Loucy (cell line): ENCODE results near the gene TSPAN17.

Experiments
- H2AFZ ChIP-seq: fragments of 200-600 bp; sonication (generic); 2 replicates; pipeline ENCODE4 v1.6.0; 2016; ENCODE audit warnings: antibody characterized with exemption, mild to moderate bottlenecking, low read length, moderate library complexity
- H3F3A ChIP-seq: fragments of 200-600 bp; 2 replicates; pipeline ENCODE4 v1.6.0; 2016; ENCODE audit warnings: antibody characterized with exemption, low read depth, mild to moderate bottlenecking
- H3K27me3 ChIP-seq: fragments of 200-600 bp; sonication (generic); 2 replicates; pipeline ENCODE4 v1.6.1; 2014; ENCODE audit warnings: low read length, mild to moderate bottlenecking; ENCODE audit not compliant: insufficient read depth, poor library complexity, severe bottlenecking
- H3K36me3 ChIP-seq: fragments of 200-600 bp; sonication (generic); 2 replicates; pipeline ENCODE4 v1.6.1; 2016; ENCODE audit warnings: low read length; ENCODE audit not compliant: insufficient read depth
- H3K4me1 ChIP-seq: fragments of 200-600 bp; sonication (generic); 2 replicates; pipeline ENCODE4 v1.5.1; 2014; ENCODE audit warnings: low read length, mild to moderate bottlenecking; ENCODE audit not compliant: insufficient read depth, poor library complexity, severe bottlenecking
- H3K4me2 ChIP-seq: fragments of 200-600 bp; sonication (generic); 2 replicates; pipeline ENCODE4 v1.6.0; 2014; ENCODE audit warnings: antibody characterized with exemption, low read length, low read depth, mild to moderate bottlenecking; ENCODE audit not compliant: poor library complexity, severe bottlenecking
- H3K4me3 ChIP-seq: fragments of 200-600 bp; sonication (generic); 2 replicates; pipeline ENCODE4 v1.5.1; 2014; ENCODE audit warnings: low read length, mild to moderate bottlenecking, mixed read lengths; ENCODE audit not compliant: poor library complexity, severe bottlenecking
- H3K79me2 ChIP-seq: fragments of 200-600 bp; sonication (generic); 2 replicates; pipeline ENCODE4 v1.6.1; 2014; ENCODE audit warnings: low read length; ENCODE audit not compliant: insufficient read depth
- H3K9ac ChIP-seq: fragments of 200-600 bp; sonication (generic); 2 replicates; pipeline ENCODE4 v1.6.0; 2014; ENCODE audit warnings: mild to moderate bottlenecking, low read depth, low read length, moderate library complexity; ENCODE audit not compliant: poor library complexity, severe bottlenecking
- H3K9me2 ChIP-seq: fragments of 200-600 bp; sonication (generic); replicated peaks from 2 replicates; pipeline ENCODE4 v1.6.1; 2016; ENCODE audit warnings: low read depth, low read length, mixed read lengths
- H3K9me3 ChIP-seq: fragments of 200-600 bp; sonication (generic); 2 replicates; pipeline ENCODE4 v1.6.1; 2014; ENCODE audit warnings: mild to moderate bottlenecking, antibody characterized with exemption, low read length, low read depth; ENCODE audit not compliant: insufficient read depth
- H4K20me1 ChIP-seq: fragments of 200-600 bp; sonication (generic); 2 replicates; pipeline ENCODE4 v1.6.0; 2014; ENCODE audit warnings: antibody characterized with exemption, low read length, mild to moderate bottlenecking; ENCODE audit not compliant: insufficient read depth, poor library complexity, severe bottlenecking
- CTCF ChIP-seq: fragments of 200-600 bp; sonication (generic); conservative IDR thresholded peaks from 2 replicates; pipeline ENCODE4 v1.5.1; 2014; ENCODE audit warnings: mild to moderate bottlenecking, antibody characterized with exemption, low read length
- EZH2phosphoT487 ChIP-seq: fragments of 200-600 bp; IDR thresholded peaks from 2 replicates; pipeline ENCODE4 v1.6.1; 2018; ENCODE audit warnings: antibody characterized with exemption, mild to moderate bottlenecking, moderate library complexity, borderline replicate concordance

The TSPAN17 gene

GRCh38 chr5:176685010-176685409 is 37.7 kb downstream of the TSPAN17 start:
- Histone ChIP-seq H3K9me3 (no peaks in the 10 kb centered on the region), H3K9ac (no peak overlapping the region), H3K4me2 (no peak overlapping the region), H2AFZ (no peak overlapping the region), H3F3A (no peaks in the 10 kb centered on the region), H3K79me2 (no peaks in the 10 kb centered on the region), H3K27me3 (no peaks in the 10 kb centered on the region), H3K36me3 (no peaks in the 10 kb centered on the region), H3K9me2 (no peaks in the 10 kb centered on the region), H3K4me3 (no peak overlapping the region), H3K4me1 (no peaks in the 10 kb centered on the region), H4K20me1 (no peaks in the 10 kb centered on the region)
- TF ChIP-seq EZH2phosphoT487 (no peak), CTCF (no peak)

DNA sequence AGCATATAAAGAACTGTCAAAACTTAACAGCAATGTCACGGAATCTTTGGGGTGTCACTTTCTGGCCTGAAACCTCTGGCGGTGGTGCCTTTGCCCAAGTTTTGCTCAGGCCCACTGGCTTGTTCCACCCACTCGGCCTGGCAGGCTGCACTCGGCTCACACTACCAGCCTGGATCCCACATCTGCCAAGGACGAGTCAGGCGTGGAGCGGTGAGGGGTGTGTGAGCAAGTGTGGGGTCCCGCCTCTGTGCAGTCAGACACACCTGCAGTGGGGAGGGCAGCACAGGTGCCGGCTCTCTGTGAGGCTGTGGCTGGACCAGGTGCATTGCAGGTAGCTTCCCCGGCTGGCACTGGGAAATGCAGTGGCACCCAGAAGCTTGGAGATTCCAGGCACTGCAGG is 40.0 kb downstream of the TSPAN17 start:
- Histone ChIP-seq H3F3A (no peaks in the 10 kb centered on the region), H2AFZ (no peak overlapping the region), H3K36me3 (no peaks in the 10 kb centered on the region), H3K79me2 (no peaks in the 10 kb centered on the region), H3K4me1 (no peaks in the 10 kb centered on the region), H3K9me3 (no peaks in the 10 kb centered on the region), H3K4me3 (no peak overlapping the region), H4K20me1 (no peaks in the 10 kb centered on the region), H3K9me2 (no peaks in the 10 kb centered on the region), H3K9ac (no peak overlapping the region), H3K27me3 (no peaks in the 10 kb centered on the region), H3K4me2 (no peak overlapping the region)
- no peak for TF ChIP-seq CTCF

GRCh38 chr5:176687881-176688280 is 40.6 kb downstream of the TSPAN17 start:
- H4K20me1 ChIP-seq: no peaks in the 10 kb centered on the region
- no peak overlapping the region for H3K9ac ChIP-seq
- no peak overlapping the region for H3K4me2 ChIP-seq
- H3K4me3 ChIP-seq: no peak overlapping the region
- H3K9me3 ChIP-seq: no peaks in the 10 kb centered on the region
- no peaks in the 10 kb centered on the region for H3K36me3 ChIP-seq
- H3K4me1 ChIP-seq: no peaks in the 10 kb centered on the region
- no peaks in the 10 kb centered on the region for H3F3A ChIP-seq
- no peaks in the 10 kb centered on the region for H3K79me2 ChIP-seq
- H3K27me3 ChIP-seq: no peaks in the 10 kb centered on the region
- no peaks in the 10 kb centered on the region for H3K9me2 ChIP-seq
- no peak overlapping the region for H2AFZ ChIP-seq
- no peak for TF ChIP-seq CTCF
